HUES6 (cell line): ENCODE results near the gene RFXANK.
A peak's percentile ranks its signal among the peaks of the same experiment; 100 is the strongest.

Experiments
- H3K27ac ChIP-seq: 2 replicates; pipeline ENCODE4 v1.7.0; 2013; ENCODE audit warnings: low read depth, mild to moderate bottlenecking, low read length, inconsistent platforms
- H3K27me3 ChIP-seq: 2 replicates; pipeline ENCODE4 v1.6.1; 2013; ENCODE audit warnings: low read length; ENCODE audit not compliant: control insufficient read depth, insufficient read depth
- H3K36me3 ChIP-seq: 2 replicates; pipeline ENCODE4 v1.6.1; 2013; ENCODE audit warnings: low read length; ENCODE audit not compliant: control insufficient read depth, insufficient read depth
- H3K4me1 ChIP-seq: 2 replicates; pipeline ENCODE4 v1.6.1; 2013; ENCODE audit warnings: low read length; ENCODE audit not compliant: control insufficient read depth, insufficient read depth
- H3K4me3 ChIP-seq: 2 replicates; pipeline ENCODE4 v1.5.1; 2013; ENCODE audit warnings: low read depth, low read length
- H3K9ac ChIP-seq: one replicate; pipeline ENCODE4 v1.6.1; 2013; ENCODE audit warnings: mild to moderate bottlenecking, low read length
- H3K9me3 ChIP-seq: 2 replicates; pipeline ENCODE4 v1.6.1; 2013; ENCODE audit warnings: low read depth, low read length; ENCODE audit not compliant: control insufficient read depth, insufficient read depth

Gene RFXANK

GRCh38 chr19:19224150-19224851 lies 32.2 kb downstream of the RFXANK start:
- Histone ChIP-seq H3K9ac (no peak overlapping the region), H3K4me1 (no peaks in the 10 kb centered on the region), H3K9me3 (0 out of 2 replicates have a peak, but pooled peaks cover 5% of the 10 kb centered on the region), H3K27ac (no peak overlapping the region), H3K36me3 (no peaks in the 10 kb centered on the region), H3K27me3 (peaks cover 73% of the 10 kb centered on the region), H3K4me3 (peak overlapping the region; percentile 54)

DNA sequence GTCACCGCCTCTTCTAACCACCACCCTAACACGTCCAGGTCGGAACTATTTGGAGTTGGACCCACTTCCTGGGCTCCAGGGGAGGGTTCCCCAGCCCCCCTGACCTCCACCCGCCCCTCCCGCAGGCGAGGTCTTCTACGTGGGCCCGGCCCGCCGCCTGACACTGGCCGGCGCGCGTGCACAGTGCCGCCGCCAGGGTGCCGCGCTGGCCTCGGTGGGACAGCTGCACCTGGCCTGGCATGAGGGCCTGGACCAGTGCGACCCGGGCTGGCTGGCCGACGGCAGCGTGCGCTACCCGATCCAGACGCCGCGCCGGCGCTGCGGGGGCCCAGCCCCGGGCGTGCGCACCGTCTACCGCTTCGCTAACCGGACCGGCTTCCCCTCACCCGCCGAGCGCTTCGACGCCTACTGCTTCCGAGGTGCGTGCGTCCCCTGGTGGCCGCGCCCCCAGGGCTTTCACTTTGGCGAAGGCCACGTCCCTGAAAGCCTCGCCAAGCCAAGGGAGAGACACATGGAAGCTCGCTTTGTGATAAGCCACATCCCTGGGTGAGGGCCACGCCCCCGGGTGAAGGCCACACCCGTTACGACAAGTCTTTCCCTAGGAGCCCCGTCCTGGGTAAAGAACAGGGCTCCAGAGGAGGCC lies 32.9 kb downstream of the RFXANK start:
- Histone ChIP-seq H3K27ac (no peak overlapping the region), H3K9me3 (0 out of 2 replicates have a peak, but pooled peaks cover 5% of the 10 kb centered on the region), H3K27me3 (peaks cover 78% of the 10 kb centered on the region), H3K36me3 (no peaks in the 10 kb centered on the region), H3K4me3 (peak overlapping the region; percentile 54), H3K4me1 (no peaks in the 10 kb centered on the region), H3K9ac (no peak overlapping the region)

DNA sequence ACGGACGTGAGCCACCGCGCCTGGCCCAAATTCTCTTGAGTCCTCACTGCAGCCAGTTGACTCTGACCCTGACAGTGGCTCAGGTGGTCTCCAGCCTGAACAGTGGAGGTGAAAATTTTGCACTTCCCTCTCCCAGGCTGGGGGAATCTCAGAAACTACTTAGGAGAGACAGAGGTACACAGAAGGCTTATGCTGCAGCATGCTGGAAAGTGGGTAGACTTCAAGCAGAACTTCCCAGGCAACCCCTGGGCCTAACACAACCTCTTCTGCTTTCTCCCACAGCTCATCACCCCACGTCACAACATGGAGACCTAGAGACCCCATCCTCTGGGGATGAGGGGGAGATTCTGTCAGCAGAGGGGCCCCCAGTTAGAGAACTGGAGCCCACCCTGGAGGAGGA lies 34.1 kb downstream of the RFXANK start:
- no peaks in the 10 kb centered on the region for H3K36me3 ChIP-seq
- H3K4me3 ChIP-seq: no peak overlapping the region
- H3K4me1 ChIP-seq: no peaks in the 10 kb centered on the region
- no peak overlapping the region for H3K9ac ChIP-seq
- H3K27ac ChIP-seq: no peak overlapping the region
- peaks cover 81% of the 10 kb centered on the region for H3K27me3 ChIP-seq
- H3K9me3 ChIP-seq: 0 out of 2 replicates have a peak, but pooled peaks cover 5% of the 10 kb centered on the region

DNA sequence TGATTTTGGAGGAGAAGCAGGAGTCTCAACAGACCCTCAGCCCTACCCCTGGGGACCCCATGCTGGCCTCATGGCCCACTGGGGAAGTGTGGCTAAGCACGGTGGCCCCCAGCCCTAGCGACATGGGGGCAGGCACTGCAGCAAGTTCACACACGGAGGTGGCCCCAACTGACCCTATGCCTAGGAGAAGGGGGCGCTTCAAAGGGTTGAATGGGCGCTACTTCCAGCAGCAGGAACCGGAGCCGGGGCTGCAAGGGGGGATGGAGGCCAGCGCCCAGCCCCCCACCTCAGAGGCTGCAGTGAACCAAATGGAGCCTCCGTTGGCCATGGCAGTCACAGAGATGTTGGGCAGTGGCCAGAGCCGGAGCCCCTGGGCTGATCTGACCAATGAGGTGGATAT lies 34.6 kb downstream of the RFXANK start:
- Histone ChIP-seq H3K36me3 (no peaks in the 10 kb centered on the region), H3K27ac (no peak overlapping the region), H3K9ac (no peak overlapping the region), H3K9me3 (0 out of 2 replicates have a peak, but pooled peaks cover 5% of the 10 kb centered on the region), H3K27me3 (peaks cover 86% of the 10 kb centered on the region), H3K4me1 (no peaks in the 10 kb centered on the region), H3K4me3 (no peak overlapping the region)

GRCh38 chr19:19227217-19227616 lies 35.2 kb downstream of the RFXANK start:
- 0 out of 2 replicates have a peak, but pooled peaks cover 5% of the 10 kb centered on the region for H3K9me3 ChIP-seq
- peaks cover 86% of the 10 kb centered on the region for H3K27me3 ChIP-seq
- no peaks in the 10 kb centered on the region for H3K4me1 ChIP-seq
- no peak overlapping the region for H3K27ac ChIP-seq
- no peaks in the 10 kb centered on the region for H3K36me3 ChIP-seq
- H3K4me3 ChIP-seq: no peak overlapping the region
- no peak overlapping the region for H3K9ac ChIP-seq

DNA sequence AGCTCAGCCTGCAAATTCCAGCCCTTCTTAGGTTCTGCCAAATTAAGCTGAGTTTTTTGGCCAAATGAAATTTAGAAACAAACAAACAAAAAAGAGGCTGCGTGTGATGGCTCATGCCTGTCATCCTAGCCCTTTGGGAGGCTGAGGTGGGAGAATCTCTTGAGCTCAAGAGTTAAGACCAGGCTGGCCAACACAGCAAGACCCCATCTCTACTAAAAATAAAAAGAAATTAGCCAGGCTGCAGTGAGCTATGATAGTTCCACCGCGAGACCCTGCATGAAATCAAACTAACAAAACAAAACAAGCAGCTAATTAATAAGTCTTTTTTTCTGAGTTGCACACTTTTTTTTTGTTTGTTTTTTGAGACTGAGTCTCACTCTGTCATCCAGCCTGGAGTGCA lies 37.6 kb downstream of the RFXANK start:
- peaks cover 13% of the 10 kb centered on the region for H3K9me3 ChIP-seq
- H3K4me1 ChIP-seq: no peaks in the 10 kb centered on the region
- no peak overlapping the region for H3K27ac ChIP-seq
- H3K4me3 ChIP-seq: no peak overlapping the region
- no peak overlapping the region for H3K9ac ChIP-seq
- peaks cover 78% of the 10 kb centered on the region for H3K27me3 ChIP-seq
- no peaks in the 10 kb centered on the region for H3K36me3 ChIP-seq

DNA sequence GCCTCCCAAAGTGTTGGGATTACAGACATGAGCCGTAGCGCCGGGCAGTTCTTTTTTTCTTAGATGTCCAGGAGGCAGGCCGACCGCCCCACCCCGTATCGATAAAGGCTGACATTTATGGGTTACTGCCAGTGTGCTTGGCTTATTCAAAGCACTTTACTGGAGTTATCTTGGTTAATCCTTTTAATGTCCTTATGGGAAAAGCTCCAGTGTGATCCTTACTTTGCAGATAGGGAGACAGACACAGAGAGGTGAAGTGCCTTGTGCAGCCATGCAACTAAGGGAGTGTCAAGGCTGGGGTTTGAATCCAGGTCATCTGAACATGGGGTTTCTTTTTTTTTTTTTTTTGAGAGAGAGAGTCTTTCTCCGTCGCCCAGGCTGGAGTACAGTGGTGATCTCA lies 38.9 kb downstream of the RFXANK start:
- H3K36me3 ChIP-seq: no peaks in the 10 kb centered on the region
- no peak overlapping the region for H3K27ac ChIP-seq
- peaks cover 65% of the 10 kb centered on the region for H3K27me3 ChIP-seq
- no peaks in the 10 kb centered on the region for H3K4me1 ChIP-seq
- H3K4me3 ChIP-seq: no peak overlapping the region
- no peak overlapping the region for H3K9ac ChIP-seq
- peaks cover 20% of the 10 kb centered on the region for H3K9me3 ChIP-seq

DNA sequence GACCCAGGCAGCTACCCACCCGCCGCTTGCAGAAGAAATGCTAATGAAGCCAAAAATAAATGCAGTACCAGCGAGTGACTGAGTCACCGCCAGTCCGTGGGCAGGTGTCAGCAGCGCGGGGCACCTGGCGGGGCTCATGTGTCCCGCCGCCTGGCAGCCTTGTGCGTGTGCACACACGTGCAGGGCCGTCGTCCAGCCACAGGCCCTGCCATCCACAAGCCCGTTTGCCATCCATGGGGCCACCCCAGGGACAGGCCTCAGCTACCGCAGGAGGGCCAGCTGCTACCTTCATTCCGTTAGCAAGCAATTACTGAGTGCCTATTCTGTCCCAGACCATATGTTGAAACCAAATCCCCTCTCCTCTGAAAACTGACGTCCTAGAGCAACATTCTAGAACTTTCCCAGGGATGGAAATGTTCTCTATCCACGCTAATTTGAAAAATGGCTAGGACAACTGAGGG lies 40.2 kb downstream of the RFXANK start:
- H3K9ac ChIP-seq: no peak overlapping the region
- no peak overlapping the region for H3K4me3 ChIP-seq
- H3K9me3 ChIP-seq: peaks cover 23% of the 10 kb centered on the region
- no peak overlapping the region for H3K27ac ChIP-seq
- no peaks in the 10 kb centered on the region for H3K36me3 ChIP-seq
- no peaks in the 10 kb centered on the region for H3K4me1 ChIP-seq
- H3K27me3 ChIP-seq: peaks cover 52% of the 10 kb centered on the region

DNA sequence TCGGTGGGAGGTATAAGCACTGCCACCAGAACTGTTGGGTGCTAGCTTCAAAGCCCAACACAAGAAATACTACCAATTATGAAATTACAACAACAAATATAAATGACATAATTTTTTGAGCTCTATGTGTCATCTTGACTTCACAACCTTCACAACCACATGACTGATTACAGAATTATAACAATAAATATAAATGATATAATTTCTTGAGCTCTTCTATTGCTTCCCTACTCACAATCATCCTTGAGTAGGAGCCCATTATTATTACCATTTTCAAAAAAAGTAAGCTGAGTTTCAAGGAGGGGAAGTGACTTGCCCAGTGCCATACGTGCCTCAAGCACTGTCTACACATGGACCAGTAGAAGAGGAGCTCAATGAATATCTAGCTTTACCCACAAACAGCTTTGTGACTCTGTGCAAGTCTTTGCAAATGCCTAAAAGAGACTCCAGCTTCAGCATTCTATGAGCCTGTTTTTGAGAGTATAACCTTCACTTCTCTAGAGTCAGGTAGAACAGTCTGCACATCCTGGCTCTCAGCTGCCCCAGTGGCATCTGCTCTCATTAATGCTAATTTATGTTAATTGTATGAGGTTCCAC lies 42.3 kb downstream of the RFXANK start:
- Histone ChIP-seq H3K27ac (no peak overlapping the region), H3K27me3 (peaks cover 37% of the 10 kb centered on the region; the same call in 1 of the 2 replicates), H3K9ac (no peak overlapping the region), H3K4me3 (no peak overlapping the region), H3K9me3 (peaks cover 23% of the 10 kb centered on the region), H3K36me3 (no peaks in the 10 kb centered on the region), H3K4me1 (no peaks in the 10 kb centered on the region)

DNA sequence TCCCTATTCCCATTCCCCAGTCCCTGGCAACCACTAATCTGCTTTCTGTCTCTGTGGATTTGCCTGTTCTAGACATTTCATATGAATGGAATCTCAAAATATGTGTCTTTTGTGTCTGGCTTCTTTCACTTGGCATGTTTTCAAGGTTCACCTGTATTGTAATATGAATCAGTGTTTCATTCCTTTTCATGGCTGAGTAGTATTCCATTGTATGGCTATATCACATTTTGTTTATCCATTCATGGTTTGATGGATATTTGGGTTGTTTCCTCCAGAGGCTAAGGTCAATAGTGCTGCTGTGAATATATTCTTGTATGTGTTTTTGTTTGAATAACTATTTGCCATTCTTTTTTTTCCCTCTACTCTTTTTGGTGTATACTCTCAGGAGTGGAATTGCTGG lies 44.1 kb downstream of the RFXANK start:
- H3K27ac ChIP-seq: no peak overlapping the region
- H3K9me3 ChIP-seq: peaks cover 23% of the 10 kb centered on the region
- no peak overlapping the region for H3K9ac ChIP-seq
- H3K4me3 ChIP-seq: no peak overlapping the region
- H3K4me1 ChIP-seq: no peaks in the 10 kb centered on the region
- peaks cover 39% of the 10 kb centered on the region; the same call in 1 of the 2 replicates for H3K27me3 ChIP-seq
- no peaks in the 10 kb centered on the region for H3K36me3 ChIP-seq
